Mesendoderm (in vitro differentiated cells): ENCODE results near the gene CD82.
"Not testable (repeated sequence)": the region's sequence is repeated elsewhere in the genome, so short reads cannot be mapped to it uniquely, and the experiment has no call there.

ENCODE experiments used
- DNase-seq: peaks from one replicate; pipeline ENCODE4 v3.0.0; 2013
- H2AK5ac ChIP-seq: 2 replicates; pipeline ENCODE4 v1.6.1; 2013; ENCODE audit warnings: low read length, inconsistent platforms
- H2BK120ac ChIP-seq: 2 replicates; pipeline ENCODE4 v1.6.1; 2013; ENCODE audit warnings: low read depth, mild to moderate bottlenecking, low read length, moderate library complexity, mixed read lengths
- H2BK15ac ChIP-seq: replicated peaks from 2 replicates; pipeline ENCODE4 v1.6.1; 2013; ENCODE audit warnings: low read depth, mild to moderate bottlenecking, moderate library complexity
- H2BK5ac ChIP-seq: 2 replicates; pipeline ENCODE4 v1.6.1; 2013; ENCODE audit warnings: low read length, inconsistent platforms
- H3K18ac ChIP-seq: 2 replicates; pipeline ENCODE4 v1.6.1; 2013; ENCODE audit warnings: mild to moderate bottlenecking, low read length, mixed read lengths
- H3K23ac ChIP-seq: one replicate; pipeline ENCODE4 v1.6.1; 2013; ENCODE audit warnings: low read length
- H3K27ac ChIP-seq: 2 replicates; pipeline ENCODE4 v1.5.1; 2013; ENCODE audit warnings: low read depth, mild to moderate bottlenecking, inconsistent platforms, low read length, moderate library complexity
- H3K27me3 ChIP-seq: 2 replicates; pipeline ENCODE4 v1.6.1; 2013; ENCODE audit warnings: low read length, control low read depth, mild to moderate bottlenecking, inconsistent platforms; ENCODE audit not compliant: insufficient read depth, poor library complexity
- H3K36me3 ChIP-seq: 2 replicates; pipeline ENCODE4 v1.6.1; 2013; ENCODE audit warnings: low read length, inconsistent platforms; ENCODE audit not compliant: control insufficient read depth, insufficient read depth
- H3K4ac ChIP-seq: one replicate; pipeline ENCODE4 v1.6.1; 2013; ENCODE audit warnings: low read depth, mild to moderate bottlenecking, low read length, moderate library complexity
- H3K4me1 ChIP-seq: 2 replicates; pipeline ENCODE4 v1.6.1; 2013; ENCODE audit warnings: low read depth, low read length, inconsistent platforms; ENCODE audit not compliant: control insufficient read depth
- H3K4me2 ChIP-seq: 2 replicates; pipeline ENCODE4 v1.6.1; 2013; ENCODE audit warnings: low read length
- H3K4me3 ChIP-seq: 2 replicates; pipeline ENCODE4 v1.5.1; 2013; ENCODE audit warnings: mild to moderate bottlenecking, low read length
- H3K56ac ChIP-seq: one replicate; pipeline ENCODE4 v1.6.1; 2013; ENCODE audit warnings: low read length
- H3K79me1 ChIP-seq: 2 replicates; pipeline ENCODE4 v1.6.1; 2013; ENCODE audit warnings: low read length, inconsistent platforms
- H3K79me2 ChIP-seq: 2 replicates; pipeline ENCODE4 v1.6.1; 2013; ENCODE audit warnings: mild to moderate bottlenecking, low read length; ENCODE audit not compliant: control insufficient read depth, insufficient read depth
- H3K9ac ChIP-seq: 2 replicates; pipeline ENCODE4 v1.6.1; 2013; ENCODE audit warnings: low read length, inconsistent platforms
- H4K5ac ChIP-seq: one replicate; pipeline ENCODE4 v1.6.1; 2013; ENCODE audit warnings: low read length
- H4K8ac ChIP-seq: one replicate; pipeline ENCODE4 v1.6.1; 2013; ENCODE audit warnings: low read depth, mild to moderate bottlenecking, control low read depth, low read length, moderate library complexity
- WGBS: extraction: QIAGEN DNeasy Blood & Tissue Kit; methylation state at CpG from one replicate; pipeline ENCODE4 v1.1.7; 2013; ENCODE audit warnings: low lambda C conversion rate, missing lambda C conversion rate; ENCODE audit not compliant: insufficient coverage; ENCODE audit errors: extremely low coverage; 5-methylcytosine and 5-hydroxymethylcytosine counted together

CD82 gene

DNA sequence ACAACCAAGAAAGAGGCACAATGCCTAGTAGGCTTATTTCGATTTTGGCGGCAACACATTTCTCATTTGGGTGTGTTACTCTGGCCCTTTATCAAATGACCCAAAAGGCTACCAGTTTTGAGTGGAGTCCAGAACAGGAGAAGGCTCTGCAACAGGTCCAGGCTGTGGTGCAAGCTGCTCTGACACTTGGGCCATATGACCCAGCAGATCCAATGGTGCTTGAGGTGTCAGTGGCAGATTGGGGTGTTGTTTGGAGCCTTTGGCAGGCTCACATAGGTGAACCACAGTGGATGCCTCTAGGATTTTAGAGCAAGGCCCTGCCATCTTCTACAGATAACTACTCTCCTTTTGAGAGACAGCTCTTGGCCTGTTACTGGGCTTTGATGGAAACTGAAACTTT, 17.9 kb upstream of the CD82 start:
- not testable (repeated sequence) for H3K27ac ChIP-seq, H4K5ac ChIP-seq, H3K79me1 ChIP-seq, H3K4me3 ChIP-seq, H3K23ac ChIP-seq, H3K18ac ChIP-seq, H3K4me2 ChIP-seq, H3K56ac ChIP-seq, H3K4ac ChIP-seq, H2BK120ac ChIP-seq, H3K79me2 ChIP-seq, H3K27me3 ChIP-seq, H3K4me1 ChIP-seq, H2BK15ac ChIP-seq, DNase-seq, H3K9ac ChIP-seq, H2AK5ac ChIP-seq, H2BK5ac ChIP-seq, H4K8ac ChIP-seq, H3K36me3 ChIP-seq
- no CpG with 5 or more reads among the region's 2 CpGs for WGBS

DNA sequence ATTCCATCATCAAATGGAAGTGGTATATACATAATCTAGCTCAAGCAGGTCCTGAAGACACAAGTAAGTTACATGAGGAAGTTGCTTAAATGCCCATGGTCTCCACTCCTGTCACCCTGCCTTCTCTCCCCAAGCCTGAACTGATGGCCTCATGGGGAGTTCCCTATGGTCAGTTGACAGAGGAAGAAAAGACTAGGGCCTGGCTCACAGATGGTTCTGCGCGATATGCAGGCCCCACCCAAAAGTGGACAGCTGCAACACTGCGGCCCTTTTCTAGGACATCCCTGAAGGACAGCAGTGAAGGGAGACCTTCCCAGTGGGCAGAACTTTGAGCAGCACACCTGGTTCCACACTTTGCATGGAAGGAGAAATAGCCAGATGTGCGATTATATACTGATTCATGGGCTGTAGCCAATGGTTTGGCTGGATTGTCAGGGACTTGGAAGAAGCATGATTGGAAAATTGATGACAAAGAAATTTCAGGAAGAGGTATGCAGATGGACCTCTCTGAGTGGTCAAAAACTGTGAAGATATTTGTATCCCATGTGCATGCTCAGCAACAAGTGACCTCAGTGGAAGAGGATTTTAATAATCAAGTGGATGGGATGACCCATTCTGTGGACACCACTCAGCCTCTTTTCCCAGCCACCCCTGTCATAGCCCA, 17.3 kb upstream of the CD82 start:
- Histone ChIP-seq H2BK120ac (no peak overlapping the region), H3K27ac (no peak overlapping the region), H3K79me2 (no peaks in the 10 kb centered on the region), H4K5ac (no peak overlapping the region), H4K8ac (no peak overlapping the region), H3K79me1 (no peaks in the 10 kb centered on the region), H3K27me3 (no peaks in the 10 kb centered on the region), H2BK15ac (no peak overlapping the region), H3K4me2 (no peak overlapping the region), H2BK5ac (no peak overlapping the region), H2AK5ac (no peak overlapping the region), H3K4me3 (no peak overlapping the region), H3K18ac (no peak overlapping the region), H3K9ac (no peak overlapping the region), H3K36me3 (no peaks in the 10 kb centered on the region), H3K4me1 (no peaks in the 10 kb centered on the region), H3K56ac (no peak overlapping the region), H3K4ac (no peak overlapping the region), H3K23ac (no peak overlapping the region)
- no CpG with 5 or more reads among the region's 4 CpGs for WGBS
- no peak for DNase-seq

DNA sequence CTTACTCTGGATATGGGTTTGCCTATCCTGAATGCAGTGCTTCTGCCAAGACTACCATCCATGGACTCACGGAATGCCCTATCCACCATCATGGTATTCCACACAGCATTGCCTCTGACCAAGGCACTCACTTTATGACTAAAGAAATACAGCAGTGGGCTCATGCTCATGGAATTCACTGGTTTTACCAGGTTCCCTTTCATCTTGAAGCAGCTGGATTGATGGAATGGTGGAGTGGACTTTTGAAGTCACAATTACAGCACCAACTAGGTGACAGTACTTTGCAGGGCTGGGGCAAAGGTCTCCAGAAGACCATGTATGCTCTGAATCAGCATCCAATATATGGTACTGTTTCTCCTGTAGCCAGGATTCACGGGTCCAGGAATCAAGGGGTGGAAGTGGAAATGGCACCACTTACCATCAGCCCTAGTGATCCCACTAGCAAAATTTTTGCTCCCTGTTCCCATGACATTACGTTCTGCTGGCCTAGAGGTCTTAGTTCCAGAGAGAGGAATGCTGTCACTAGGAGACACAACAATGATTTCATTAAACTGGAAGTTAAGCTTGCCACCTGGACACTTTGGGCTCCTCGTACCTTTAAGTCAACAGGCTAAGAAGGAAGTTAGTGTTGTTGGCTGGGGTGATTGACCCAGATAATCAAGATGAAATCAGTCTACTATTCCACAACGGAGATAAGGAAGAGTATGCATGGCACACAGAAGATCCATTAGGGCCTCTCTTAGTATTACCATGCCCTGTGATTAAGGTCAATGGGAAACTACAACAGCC, 16.3 kb upstream of the CD82 start:
- not testable (repeated sequence) for H3K79me2 ChIP-seq, H3K79me1 ChIP-seq, H3K4me2 ChIP-seq, H3K27me3 ChIP-seq, H4K8ac ChIP-seq, H3K4ac ChIP-seq, H3K27ac ChIP-seq, H3K4me3 ChIP-seq, DNase-seq, H3K4me1 ChIP-seq, H3K23ac ChIP-seq, H2BK5ac ChIP-seq, H3K56ac ChIP-seq, H2AK5ac ChIP-seq, H2BK15ac ChIP-seq, H4K5ac ChIP-seq, H3K9ac ChIP-seq, H3K18ac ChIP-seq, H2BK120ac ChIP-seq, H3K36me3 ChIP-seq
- no CpG with 5 or more reads among the region's 5 CpGs for WGBS

DNA sequence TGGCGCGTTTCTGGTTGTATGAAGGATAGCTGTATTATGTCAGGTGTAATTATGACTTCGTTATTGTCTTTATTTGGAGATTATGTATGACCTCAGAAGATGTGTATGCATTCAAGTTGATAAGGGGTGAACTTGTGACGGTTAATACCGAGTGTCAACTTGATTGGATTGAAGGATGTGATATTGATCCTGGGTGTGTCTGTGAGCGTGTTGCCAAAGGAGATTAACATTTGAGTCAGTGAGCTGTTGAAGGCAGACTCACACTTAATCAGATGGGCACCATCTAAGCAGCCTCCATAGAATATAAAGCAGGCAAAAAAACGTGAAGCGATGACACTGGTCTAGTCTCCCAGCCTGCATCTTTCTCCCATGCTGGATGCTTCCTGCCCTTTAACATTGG, 15.3 kb upstream of the CD82 start:
- no peak overlapping the region for H4K5ac ChIP-seq
- H3K56ac ChIP-seq = no peak overlapping the region
- H4K8ac ChIP-seq = no peak overlapping the region
- no peaks in the 10 kb centered on the region for H3K79me1 ChIP-seq
- no peak overlapping the region for H2BK120ac ChIP-seq
- H3K18ac ChIP-seq = no peak overlapping the region
- no peaks in the 10 kb centered on the region for H3K27me3 ChIP-seq
- H3K9ac ChIP-seq = no peak overlapping the region
- no CpG with 5 or more reads among the region's 8 CpGs for WGBS
- no peak overlapping the region for H3K4me3 ChIP-seq
- no peak overlapping the region for H2BK15ac ChIP-seq
- no peaks in the 10 kb centered on the region for H3K4me1 ChIP-seq
- no peak overlapping the region for H3K27ac ChIP-seq
- H3K4me2 ChIP-seq = no peak overlapping the region
- H3K36me3 ChIP-seq = no peaks in the 10 kb centered on the region
- H3K23ac ChIP-seq = no peak overlapping the region
- H3K79me2 ChIP-seq = no peaks in the 10 kb centered on the region
- no peak overlapping the region for H2AK5ac ChIP-seq
- no peak overlapping the region for H2BK5ac ChIP-seq
- no peak overlapping the region for H3K4ac ChIP-seq
- no peak for DNase-seq

- H2BK15ac ChIP-seq = no peak overlapping the region
These were observed 13.9 kb upstream of the CD82 start for GRCh38 chr11:44551456-44552139.

More at GRCh38 chr11:44551456-44552139, 13.9 kb upstream of the CD82 start:
- no peak for DNase-seq
- H3K4me2 ChIP-seq = no peak overlapping the region
- no peak overlapping the region for H3K27ac ChIP-seq
- H3K79me2 ChIP-seq = no peaks in the 10 kb centered on the region
- H3K9ac ChIP-seq = no peak overlapping the region
- no peak overlapping the region for H4K5ac ChIP-seq
- H2BK120ac ChIP-seq = no peak overlapping the region
- H3K36me3 ChIP-seq = no peaks in the 10 kb centered on the region
- no peaks in the 10 kb centered on the region for H3K27me3 ChIP-seq
- no peak overlapping the region for H3K4me3 ChIP-seq
- no CpG with 5 or more reads among the region's 4 CpGs for WGBS
- no peak overlapping the region for H3K56ac ChIP-seq
- no peak overlapping the region for H2AK5ac ChIP-seq
- H2BK5ac ChIP-seq = no peak overlapping the region
- H3K4me1 ChIP-seq = no peaks in the 10 kb centered on the region
- H3K79me1 ChIP-seq = no peaks in the 10 kb centered on the region
- H3K18ac ChIP-seq = no peak overlapping the region
- H3K4ac ChIP-seq = no peak overlapping the region
- no peak overlapping the region for H4K8ac ChIP-seq
- no peak overlapping the region for H3K23ac ChIP-seq
